Astrocyte (in vitro differentiated cells and primary cell): ENCODE results near the gene HOXD12. TPM values are rescaled to one million over a fixed set of nuclear protein-coding genes. Genes with fewer than 3 reads are reported as not detected.

Experiments used
- DNase-seq: peaks from one replicate; pipeline ENCODE4 v3.0.0-alpha.2; 2010; ENCODE audit warnings: low read depth
- FAIRE-seq: peaks from 2 replicates; lab custom pipeline; 2011; peaks lifted over from hg19 to GRCh38; lab: Jason Lieb, UNC
- H2AFZ ChIP-seq: 2 replicates; pipeline ENCODE4 v1.6.0; 2012; ENCODE audit warnings: low read depth, low read length, inconsistent platforms
- H3K27ac ChIP-seq: 2 replicates; pipeline ENCODE4 v1.5.1; 2011; ENCODE audit warnings: low read depth, low read length, inconsistent platforms
- H3K27me3 ChIP-seq: 2 replicates; pipeline ENCODE4 v1.6.0; 2011; ENCODE audit warnings: low read length, inconsistent platforms; ENCODE audit not compliant: insufficient read depth
- H3K36me3 ChIP-seq: 2 replicates; pipeline ENCODE4 v1.5.1; 2011; ENCODE audit warnings: low read length, inconsistent platforms; ENCODE audit not compliant: insufficient read depth
- H3K4me1 ChIP-seq: 2 replicates; pipeline ENCODE4 v1.5.1; 2011; ENCODE audit warnings: low read length, inconsistent platforms; ENCODE audit not compliant: insufficient read depth
- H3K4me2 ChIP-seq: 2 replicates; pipeline ENCODE4 v1.6.0; 2012; ENCODE audit warnings: low read length, inconsistent platforms
- H3K4me3 ChIP-seq: 2 replicates; pipeline ENCODE4 v1.5.1; 2011; ENCODE audit warnings: low read depth, mild to moderate bottlenecking, low read length, inconsistent platforms; ENCODE audit not compliant: insufficient read depth
- H3K79me2 ChIP-seq: 2 replicates; pipeline ENCODE4 v1.6.0; 2012; ENCODE audit warnings: mild to moderate bottlenecking, low read length, inconsistent platforms; ENCODE audit not compliant: insufficient read depth
- H3K9ac ChIP-seq: 2 replicates; pipeline ENCODE4 v1.6.0; 2012; ENCODE audit warnings: mild to moderate bottlenecking, low read length, inconsistent platforms
- H3K9me3 ChIP-seq: 2 replicates; pipeline ENCODE4 v1.5.1; 2012; ENCODE audit warnings: low read depth, mild to moderate bottlenecking, low read length, inconsistent platforms; ENCODE audit not compliant: insufficient read depth
- H4K20me1 ChIP-seq: 2 replicates; pipeline ENCODE4 v1.6.0; 2012; ENCODE audit warnings: low read length, inconsistent platforms; ENCODE audit not compliant: insufficient read depth
- H3K27ac Mint-ChIP-seq: one replicate; pipeline ENCODE4 v1.8.0; 2021; ENCODE audit warnings: mild to moderate bottlenecking, mixed read lengths; ENCODE audit not compliant: unreplicated experiment
- H3K27me3 Mint-ChIP-seq: one replicate; pipeline ENCODE4 v1.8.0; 2021; ENCODE audit warnings: low read depth, mixed read lengths; ENCODE audit not compliant: unreplicated experiment
- H3K36me3 Mint-ChIP-seq: one replicate; pipeline ENCODE4 v1.8.0; 2021; ENCODE audit warnings: low read depth, mixed read lengths; ENCODE audit not compliant: unreplicated experiment
- H3K4me1 Mint-ChIP-seq: one replicate; pipeline ENCODE4 v1.8.0; 2021; ENCODE audit warnings: low read depth, mixed read lengths; ENCODE audit not compliant: unreplicated experiment
- H3K4me3 Mint-ChIP-seq: one replicate; pipeline ENCODE4 v1.8.0; 2021; ENCODE audit warnings: mild to moderate bottlenecking, moderate library complexity, mixed read lengths; ENCODE audit not compliant: unreplicated experiment
- H3K9me3 Mint-ChIP-seq: one replicate; pipeline ENCODE4 v1.8.0; 2021; ENCODE audit warnings: mild to moderate bottlenecking, mixed read lengths; ENCODE audit not compliant: unreplicated experiment
- CTCF ChIP-seq: IDR thresholded peaks from 2 replicates; pipeline ENCODE4 v1.5.1; 2011; ENCODE audit warnings: low read depth, mild to moderate bottlenecking, inconsistent platforms, low read length, moderate library complexity; ENCODE audit not compliant: insufficient read depth
- EZH2 ChIP-seq: IDR thresholded peaks from 2 replicates; pipeline ENCODE4 v1.6.1; 2012; ENCODE audit warnings: mild to moderate bottlenecking, low read length, inconsistent platforms; ENCODE audit not compliant: insufficient read depth
- total RNA-seq: library from RNA; stranded (reverse); gene quantifications from 2 replicates; pipeline ENCODE4 v1.2.1, GENCODE V29; 2021

Gene HOXD12
- total RNA-seq, 1 donor from 2014 or later = not detected

GRCh38 chr2:176110415-176111308, 11.1 kb downstream of the HOXD12 start:
- H3K36me3 ChIP-seq = no peaks in the 10 kb centered on the region
- no peak overlapping the region for H3K4me3 ChIP-seq
- Mint-ChIP-seq H3K4me3 (no peak overlapping the region), H3K4me1 (peaks cover 2% of the 10 kb centered on the region), H3K36me3 (no peaks in the 10 kb centered on the region), H3K9me3 (peaks cover 16% of the 10 kb centered on the region), H3K27me3 (peaks cover 80% of the 10 kb centered on the region), H3K27ac (no peak overlapping the region)
- H3K27me3 ChIP-seq = peaks cover 88% of the 10 kb centered on the region
- H3K9ac ChIP-seq = no peak overlapping the region
- TF ChIP-seq EZH2 = no peak
- no peak for TF ChIP-seq CTCF
- H3K4me1 ChIP-seq = no peaks in the 10 kb centered on the region
- H3K9me3 ChIP-seq = peaks cover 4% of the 10 kb centered on the region
- no peak overlapping the region for H3K4me2 ChIP-seq
- H3K27ac ChIP-seq = no peak overlapping the region
- H2AFZ ChIP-seq = no peak overlapping the region
- DNase-seq (no peak), FAIRE-seq (no peak)
- peaks cover 4% of the 10 kb centered on the region for H4K20me1 ChIP-seq
- H3K79me2 ChIP-seq = no peaks in the 10 kb centered on the region

GRCh38 chr2:176111309-176111663, 11.7 kb downstream of the HOXD12 start:
- Histone ChIP-seq H3K9ac (no peak overlapping the region), H3K27me3 (peaks cover 88% of the 10 kb centered on the region), H2AFZ (no peak overlapping the region), H3K36me3 (no peaks in the 10 kb centered on the region), H3K4me2 (no peak overlapping the region), H3K27ac (no peak overlapping the region), H3K79me2 (no peaks in the 10 kb centered on the region), H3K4me1 (no peaks in the 10 kb centered on the region), H4K20me1 (peaks cover under 1% of the 10 kb centered on the region), H3K4me3 (no peak overlapping the region), H3K9me3 (peaks cover 4% of the 10 kb centered on the region)
- FAIRE-seq (no peak), DNase-seq (no peak)
- TF ChIP-seq EZH2 (no peak), CTCF (peak; percentile 46)
- Mint-ChIP-seq H3K4me1 (peaks cover 1% of the 10 kb centered on the region), H3K4me3 (no peak overlapping the region), H3K9me3 (peaks cover 11% of the 10 kb centered on the region), H3K27ac (no peak overlapping the region), H3K36me3 (no peaks in the 10 kb centered on the region), H3K27me3 (peaks cover 78% of the 10 kb centered on the region)

GRCh38 chr2:176111846-176112374, 12.3 kb downstream of the HOXD12 start:
- FAIRE-seq (no peak), DNase-seq (no peak)
- H3K27ac ChIP-seq = no peak overlapping the region
- H3K36me3 ChIP-seq = no peaks in the 10 kb centered on the region
- no peaks in the 10 kb centered on the region for H3K79me2 ChIP-seq
- Mint-ChIP-seq H3K27ac (no peak overlapping the region), H3K9me3 (peaks cover 17% of the 10 kb centered on the region), H3K4me3 (no peak overlapping the region), H3K4me1 (no peaks in the 10 kb centered on the region), H3K36me3 (peaks cover 1% of the 10 kb centered on the region), H3K27me3 (peaks cover 81% of the 10 kb centered on the region)
- no peak overlapping the region for H3K4me2 ChIP-seq
- H3K4me3 ChIP-seq = no peak overlapping the region
- no peaks in the 10 kb centered on the region for H4K20me1 ChIP-seq
- peaks cover 92% of the 10 kb centered on the region for H3K27me3 ChIP-seq
- no peak overlapping the region for H2AFZ ChIP-seq
- TF ChIP-seq EZH2 (peak; percentile 90), CTCF (no peak)
- H3K9me3 ChIP-seq = peaks cover 10% of the 10 kb centered on the region
- no peak overlapping the region for H3K9ac ChIP-seq
- H3K4me1 ChIP-seq = no peaks in the 10 kb centered on the region
